HepG2 (cell line): ENCODE measurements around the gene ZNF217. TPM values are rescaled to one million over a fixed set of nuclear protein-coding genes. Genes with fewer than 3 reads are reported as not detected.

Source experiments
- CBX5 ChIP-seq: sonication (generic); formaldehyde crosslinking; IDR thresholded peaks from 2 replicates; pipeline ENCODE4 v1.4.0; 2020; ENCODE audit warnings: missing genetic modification reagents, borderline replicate concordance
- IKZF4 ChIP-seq: sonication (generic); formaldehyde crosslinking; IDR thresholded peaks from 2 replicates; pipeline ENCODE4 v1.5.1; 2020; ENCODE audit warnings: borderline replicate concordance, mild to moderate bottlenecking, low read depth, missing genetic modification reagents; ENCODE audit errors: not compliant biosample characterization
- KLF16 ChIP-seq, 2 experiments: sonication (generic) in 1 of 2; formaldehyde crosslinking in 1 of 2; IDR thresholded peaks; 2 replicates each; pipeline versions ENCODE4 v1.6.1 to v1.8.0; 2016 to 2023; ENCODE audit warnings: missing genetic modification reagents in 2 of 2, missing compliant biosample characterization in 1 of 2
- PRPF4 ChIP-seq: fragments of 200-400 bp; formaldehyde crosslinking; IDR thresholded peaks from 2 replicates; pipeline ENCODE4 v1.6.1; 2016; ENCODE audit warnings: low read length, low read depth; ENCODE audit not compliant: poor library complexity, severe bottlenecking
- ZNF121 ChIP-seq: sonication (generic); formaldehyde crosslinking; IDR thresholded peaks from 2 replicates; pipeline ENCODE4 v1.5.0; 2020; ENCODE audit warnings: mild to moderate bottlenecking, missing genetic modification reagents
- ZNF329 ChIP-seq: sonication (generic); formaldehyde crosslinking; IDR thresholded peaks from 2 replicates; pipeline ENCODE4 v1.9.0; 2021; ENCODE audit warnings: low read depth, mild to moderate bottlenecking, missing genetic modification reagents
- ZNF644 ChIP-seq: IDR thresholded peaks from 2 replicates; pipeline ENCODE4 v1.6.1; 2016; ENCODE audit warnings: low read depth
- ZNF720 ChIP-seq: sonication (generic); formaldehyde crosslinking; IDR thresholded peaks from 2 replicates; pipeline ENCODE4 v1.4.0; 2020; ENCODE audit warnings: missing genetic modification reagents
- ZSCAN20 ChIP-seq: sonication (generic); formaldehyde crosslinking; IDR thresholded peaks from 2 replicates; pipeline ENCODE4 v1.4.0; 2020; ENCODE audit warnings: missing genetic modification reagents, mild to moderate bottlenecking, borderline replicate concordance
- polyA plus RNA-seq, 8 experiments: library from polyadenylated mRNA; depleted of rRNA in 3 of 8; stranded (reverse) in 7 of 8; unstranded in 1 of 8; fragments of >200 nt; fragmentation: Illumina TruSeq in 4 of 8; extraction: Trizol in 4 of 8; gene quantifications; 2 replicates each; pipeline versions ENCODE4 v1.2.1 to v1.2.3, GENCODE V29; 2011 to 2016; ENCODE audit warnings: low read depth in 4 of 8, missing spikeins in 1 of 8, mixed read lengths in 1 of 8; ENCODE audit not compliant: insufficient read depth in 1 of 8
- total RNA-seq, 5 experiments: library from RNA; depleted of rRNA; stranded (reverse); fragments of >200 nt; fragmentation: Illumina TruSeq; extraction: Trizol; gene quantifications; 2 replicates each; pipeline ENCODE4 v1.2.3, GENCODE V29; 2016; ENCODE audit warnings: low read depth in 1 of 5
- TF ChIP-seq, protein P1 (sequence below): sonication (generic); formaldehyde crosslinking; IDR thresholded peaks from 2 replicates; pipeline ENCODE4 v1.9.0; 2021; ENCODE audit warnings: missing genetic modification reagents, mild to moderate bottlenecking, borderline replicate concordance
- TF ChIP-seq, protein P2 (sequence below): sonication (generic); formaldehyde crosslinking; IDR thresholded peaks from 2 replicates; pipeline ENCODE4 v1.5.0; 2020; ENCODE audit warnings: missing genetic modification reagents, mild to moderate bottlenecking, borderline replicate concordance
- TF ChIP-seq, protein P3 (sequence below): sonication (generic); formaldehyde crosslinking; IDR thresholded peaks from 2 replicates; pipeline ENCODE4 v1.4.0; 2020; ENCODE audit warnings: mild to moderate bottlenecking, missing genetic modification reagents, borderline replicate concordance
- TF ChIP-seq, protein P4 (sequence below), 2 experiments: sonication (generic) in 1 of 2; formaldehyde crosslinking in 1 of 2; IDR thresholded peaks; 2 replicates each; pipeline versions ENCODE4 v1.5.1 to v1.6.1; 2011 to 2020; ENCODE audit warnings: borderline replicate concordance in 1 of 2, low read depth in 1 of 2, low read length in 1 of 2, mild to moderate bottlenecking in 1 of 2, missing genetic modification reagents in 1 of 2, moderate library complexity in 1 of 2
- TF ChIP-seq, protein P5 (sequence below): sonication (generic); formaldehyde crosslinking; conservative IDR thresholded peaks from 2 replicates; pipeline ENCODE4 v1.4.0; 2020; ENCODE audit warnings: missing genetic modification reagents
- TF ChIP-seq, protein P6 (sequence below): IDR thresholded peaks from 2 replicates; pipeline ENCODE4 v1.6.1; 2016; ENCODE audit warnings: missing compliant biosample characterization, missing genetic modification reagents, borderline replicate concordance

ZNF217 gene
- total and polyA plus RNA-seq, 2 of the 13 experiments (the other 11 are each of a cell fraction or from before 2014, with no cell fraction given), result 22.3 to 29.8 TPM

DNA sequence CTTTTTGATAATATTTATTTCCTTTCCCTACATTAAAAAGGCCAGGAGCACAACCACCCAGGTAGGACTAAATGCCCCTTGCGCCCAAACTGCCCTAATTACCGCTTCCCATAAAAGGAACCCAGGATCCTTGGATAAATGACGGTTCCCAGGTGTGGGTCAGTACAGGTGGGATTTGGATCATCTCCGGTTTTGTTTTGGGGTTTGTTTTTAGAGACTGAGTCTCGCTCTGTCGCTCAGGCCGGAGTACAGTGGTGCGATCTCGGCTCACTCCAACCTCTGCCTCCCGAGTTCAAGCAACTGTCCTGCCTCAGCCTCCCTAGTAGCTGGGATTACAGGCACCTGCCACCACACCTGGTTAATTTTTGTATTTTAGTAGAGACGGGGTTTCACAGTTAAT, 28.4 kb downstream of the ZNF217 start (continued):
- TF ChIP-seq ZNF121 (CRISPR knock-in tag) (no peak), IKZF4 (CRISPR knock-in tag) (no peak), ZNF720 (CRISPR knock-in tag) (no peak), PRPF4 (no peak), ZNF644 (CRISPR knock-in tag) (no peak), KLF16 (CRISPR knock-in tag; IDR thresholded peaks at IDR 0.05) (no peak), CBX5 (0 out of 2 replicates have a peak, but pooled peaks have one; percentile 15), ZNF329 (CRISPR knock-in tag) (no peak), ZSCAN20 (CRISPR knock-in tag) (no peak)
- TF ChIP-seq, protein P1, sequence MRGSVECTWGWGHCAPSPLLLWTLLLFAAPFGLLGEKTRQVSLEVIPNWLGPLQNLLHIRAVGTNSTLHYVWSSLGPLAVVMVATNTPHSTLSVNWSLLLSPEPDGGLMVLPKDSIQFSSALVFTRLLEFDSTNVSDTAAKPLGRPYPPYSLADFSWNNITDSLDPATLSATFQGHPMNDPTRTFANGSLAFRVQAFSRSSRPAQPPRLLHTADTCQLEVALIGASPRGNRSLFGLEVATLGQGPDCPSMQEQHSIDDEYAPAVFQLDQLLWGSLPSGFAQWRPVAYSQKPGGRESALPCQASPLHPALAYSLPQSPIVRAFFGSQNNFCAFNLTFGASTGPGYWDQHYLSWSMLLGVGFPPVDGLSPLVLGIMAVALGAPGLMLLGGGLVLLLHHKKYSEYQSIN (CRISPR knock-in tag), result no peak
- TF ChIP-seq, protein P2, sequence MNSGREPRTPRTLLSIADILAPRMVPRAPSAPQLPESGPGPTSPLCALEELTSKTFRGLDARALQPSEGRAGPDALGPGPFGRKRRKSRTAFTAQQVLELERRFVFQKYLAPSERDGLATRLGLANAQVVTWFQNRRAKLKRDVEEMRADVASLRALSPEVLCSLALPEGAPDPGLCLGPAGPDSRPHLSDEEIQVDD (CRISPR knock-in tag), result no peak
- TF ChIP-seq, protein P3, sequence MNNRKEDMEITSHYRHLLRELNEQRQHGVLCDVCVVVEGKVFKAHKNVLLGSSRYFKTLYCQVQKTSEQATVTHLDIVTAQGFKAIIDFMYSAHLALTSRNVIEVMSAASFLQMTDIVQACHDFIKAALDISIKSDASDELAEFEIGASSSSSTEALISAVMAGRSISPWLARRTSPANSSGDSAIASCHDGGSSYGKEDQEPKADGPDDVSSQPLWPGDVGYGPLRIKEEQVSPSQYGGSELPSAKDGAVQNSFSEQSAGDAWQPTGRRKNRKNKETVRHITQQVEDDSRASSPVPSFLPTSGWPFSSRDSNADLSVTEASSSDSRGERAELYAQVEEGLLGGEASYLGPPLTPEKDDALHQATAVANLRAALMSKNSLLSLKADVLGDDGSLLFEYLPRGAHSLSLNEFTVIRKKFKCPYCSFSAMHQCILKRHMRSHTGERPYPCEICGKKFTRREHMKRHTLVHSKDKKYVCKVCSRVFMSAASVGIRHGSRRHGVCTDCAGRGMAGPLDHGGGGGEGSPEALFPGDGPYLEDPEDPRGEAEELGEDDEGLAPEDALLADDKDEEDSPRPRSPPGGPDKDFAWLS (CRISPR knock-in tag), result no peak
- TF ChIP-seq, protein P4, sequence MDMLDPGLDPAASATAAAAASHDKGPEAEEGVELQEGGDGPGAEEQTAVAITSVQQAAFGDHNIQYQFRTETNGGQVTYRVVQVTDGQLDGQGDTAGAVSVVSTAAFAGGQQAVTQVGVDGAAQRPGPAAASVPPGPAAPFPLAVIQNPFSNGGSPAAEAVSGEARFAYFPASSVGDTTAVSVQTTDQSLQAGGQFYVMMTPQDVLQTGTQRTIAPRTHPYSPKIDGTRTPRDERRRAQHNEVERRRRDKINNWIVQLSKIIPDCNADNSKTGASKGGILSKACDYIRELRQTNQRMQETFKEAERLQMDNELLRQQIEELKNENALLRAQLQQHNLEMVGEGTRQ (IDR thresholded peaks at IDR 0.05; ENCODE audit: low read depth, low read length), result no peak
- TF ChIP-seq, protein P4 (CRISPR knock-in tag; IDR thresholded peaks at IDR 0.05; ENCODE audit: borderline replicate concordance), result no peak
- TF ChIP-seq, protein P5, sequence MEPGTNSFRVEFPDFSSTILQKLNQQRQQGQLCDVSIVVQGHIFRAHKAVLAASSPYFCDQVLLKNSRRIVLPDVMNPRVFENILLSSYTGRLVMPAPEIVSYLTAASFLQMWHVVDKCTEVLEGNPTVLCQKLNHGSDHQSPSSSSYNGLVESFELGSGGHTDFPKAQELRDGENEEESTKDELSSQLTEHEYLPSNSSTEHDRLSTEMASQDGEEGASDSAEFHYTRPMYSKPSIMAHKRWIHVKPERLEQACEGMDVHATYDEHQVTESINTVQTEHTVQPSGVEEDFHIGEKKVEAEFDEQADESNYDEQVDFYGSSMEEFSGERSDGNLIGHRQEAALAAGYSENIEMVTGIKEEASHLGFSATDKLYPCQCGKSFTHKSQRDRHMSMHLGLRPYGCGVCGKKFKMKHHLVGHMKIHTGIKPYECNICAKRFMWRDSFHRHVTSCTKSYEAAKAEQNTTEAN (CRISPR knock-in tag), result 0 out of 2 replicates have a peak, but pooled peaks have one; percentile 4
- TF ChIP-seq, protein P6, sequence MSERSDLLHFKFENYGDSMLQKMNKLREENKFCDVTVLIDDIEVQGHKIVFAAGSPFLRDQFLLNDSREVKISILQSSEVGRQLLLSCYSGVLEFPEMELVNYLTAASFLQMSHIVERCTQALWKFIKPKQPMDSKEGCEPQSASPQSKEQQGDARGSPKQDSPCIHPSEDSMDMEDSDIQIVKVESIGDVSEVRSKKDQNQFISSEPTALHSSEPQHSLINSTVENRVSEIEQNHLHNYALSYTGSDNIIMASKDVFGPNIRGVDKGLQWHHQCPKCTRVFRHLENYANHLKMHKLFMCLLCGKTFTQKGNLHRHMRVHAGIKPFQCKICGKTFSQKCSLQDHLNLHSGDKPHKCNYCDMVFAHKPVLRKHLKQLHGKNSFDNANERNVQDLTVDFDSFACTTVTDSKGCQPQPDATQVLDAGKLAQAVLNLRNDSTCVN (CRISPR knock-in tag), result no peak
